ENCODE measurements around the gene GGA1.
A peak's percentile ranks its signal among the peaks of the same experiment; 100 is the strongest.
"Not testable (repeated sequence)": the region's sequence is repeated elsewhere in the genome, so short reads cannot be mapped to it uniquely, and the experiment has no call there.

The GGA1 gene

GRCh38 chr22:37650463-37651136 lies 42.0 kb downstream of the GGA1 start:
- DNase-seq (ENCODE audit: low read depth), result no peak

GRCh38 chr22:37654563-37655251 lies 46.1 kb downstream of the GGA1 start:
- no peak for DNase-seq (ENCODE audit: low read depth)

GRCh38 chr22:37655252-37655563 lies 46.6 kb downstream of the GGA1 start:
- no peak for DNase-seq (ENCODE audit: low read depth)

DNA sequence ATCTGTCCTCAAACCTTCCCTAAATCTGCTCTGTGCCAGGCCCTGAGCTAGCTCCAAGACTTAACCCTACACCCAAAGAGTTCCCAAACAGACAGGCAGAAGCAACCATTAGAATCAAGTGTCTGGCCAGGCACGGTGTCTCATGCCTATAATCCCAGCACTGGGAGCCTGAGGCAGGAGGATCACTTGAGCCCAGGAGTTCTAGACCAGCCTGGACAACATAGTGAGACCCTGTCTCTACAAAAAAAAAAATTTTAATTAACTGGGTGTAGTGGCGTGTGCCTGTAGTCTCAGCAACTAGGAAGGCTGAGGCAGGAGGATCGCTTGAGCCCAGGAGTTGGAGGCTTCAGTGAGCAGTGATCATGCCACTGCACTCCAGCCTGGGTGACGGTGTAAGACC lies 47.9 kb downstream of the GGA1 start:
- not testable (repeated sequence) for DNase-seq (ENCODE audit: low read depth)

GRCh38 chr22:37657590-37658132 lies 49.0 kb downstream of the GGA1 start:
- DNase-seq (ENCODE audit: low read depth), result no peak

DNA sequence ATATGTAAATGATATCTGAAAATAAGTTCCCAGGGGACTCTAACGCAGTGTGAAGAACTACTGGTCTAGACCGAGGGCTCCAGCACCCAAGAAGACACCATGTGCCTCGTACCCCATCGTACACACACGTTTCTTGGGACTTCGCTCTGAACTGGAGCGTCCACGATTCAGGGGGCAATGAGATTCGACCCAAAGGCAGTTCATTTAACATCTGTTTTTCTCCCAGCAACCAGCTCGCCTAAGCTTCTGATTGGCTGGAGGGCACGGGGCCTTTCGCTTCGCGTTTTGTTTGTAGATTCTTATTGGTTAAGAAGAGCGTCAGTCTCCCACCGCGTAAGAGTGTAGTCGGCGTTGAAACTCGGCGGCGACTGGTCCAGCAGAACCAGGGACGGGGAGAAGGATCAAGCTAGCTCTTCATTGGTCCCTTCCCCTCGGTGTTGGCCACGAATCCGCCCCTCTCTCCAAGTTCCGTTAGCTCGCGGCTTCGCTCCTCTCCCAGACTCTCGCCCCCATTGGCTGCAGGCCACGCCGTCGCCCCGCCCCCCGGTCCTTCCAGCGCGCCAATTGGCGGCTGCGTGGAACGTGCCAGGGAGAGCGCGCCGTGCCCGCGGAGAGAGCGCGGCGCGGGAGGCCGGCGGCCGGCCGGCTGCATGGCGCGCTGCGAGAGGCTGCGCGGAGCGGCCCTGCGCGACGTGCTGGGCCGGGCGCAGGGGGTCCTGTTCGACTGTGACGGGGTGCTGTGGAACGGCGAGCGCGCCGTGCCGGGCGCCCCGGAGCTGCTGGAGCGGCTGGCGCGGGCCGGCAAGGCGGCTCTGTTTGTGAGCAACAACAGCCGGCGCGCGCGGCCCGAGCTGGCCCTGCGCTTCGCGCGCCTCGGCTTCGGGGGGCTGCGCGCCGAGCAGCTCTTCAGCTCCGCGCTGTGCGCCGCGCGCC lies 49.8 kb downstream of the GGA1 start, which contains the start of gene PDXP:
Gene PDXP (plus strand): TSS at position 591 of the 933 bp plus-strand sequence. CDS start 60 bp downstream, at position 651.
- peak; percentile 99 for DNase-seq (ENCODE audit: low read depth)

GRCh38 chr22:37659066-37659896 lies 50.6 kb downstream of the GGA1 start:
- DNase-seq (ENCODE audit: low read depth), result no peak

DNA sequence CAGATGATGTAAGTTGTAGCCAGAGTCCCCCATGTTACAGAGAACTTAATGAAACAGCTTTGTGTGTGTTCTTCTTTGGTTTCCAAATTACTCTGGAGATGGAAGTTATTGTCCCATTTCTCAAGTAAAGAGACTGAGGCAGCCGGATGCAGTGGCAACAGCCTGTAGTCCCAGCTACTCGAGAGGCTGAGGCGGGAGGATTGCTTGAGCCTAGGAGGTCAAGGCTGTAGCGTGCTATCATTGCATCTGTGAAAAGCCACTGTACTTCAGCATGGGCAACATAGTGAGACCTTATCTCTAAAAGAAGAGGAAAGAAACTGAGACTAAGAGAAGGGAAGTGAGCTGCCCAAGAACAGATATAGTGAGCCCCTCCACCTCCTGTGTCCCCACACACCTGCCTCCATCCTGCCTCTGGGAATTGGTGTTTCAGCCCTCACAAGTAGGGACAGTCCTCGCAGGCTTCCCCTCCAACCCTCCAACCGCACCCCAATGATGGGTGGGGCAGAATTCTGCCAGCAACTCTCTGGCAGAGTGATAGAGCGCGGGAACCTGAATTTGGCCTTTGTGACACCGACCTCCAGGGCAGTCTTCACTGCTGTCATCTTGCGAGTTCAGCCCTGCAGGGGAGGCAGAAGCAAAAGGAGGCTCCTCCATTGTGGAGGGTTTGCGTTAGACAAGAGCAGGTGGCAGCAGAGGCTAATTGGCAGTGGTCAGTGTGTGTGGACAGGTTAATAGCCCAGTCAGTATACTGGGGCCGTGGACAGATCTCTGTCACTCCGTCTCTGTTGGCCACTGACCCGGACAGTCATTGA lies 51.5 kb downstream of the GGA1 start:
- no peak for DNase-seq (ENCODE audit: low read depth)

DNA sequence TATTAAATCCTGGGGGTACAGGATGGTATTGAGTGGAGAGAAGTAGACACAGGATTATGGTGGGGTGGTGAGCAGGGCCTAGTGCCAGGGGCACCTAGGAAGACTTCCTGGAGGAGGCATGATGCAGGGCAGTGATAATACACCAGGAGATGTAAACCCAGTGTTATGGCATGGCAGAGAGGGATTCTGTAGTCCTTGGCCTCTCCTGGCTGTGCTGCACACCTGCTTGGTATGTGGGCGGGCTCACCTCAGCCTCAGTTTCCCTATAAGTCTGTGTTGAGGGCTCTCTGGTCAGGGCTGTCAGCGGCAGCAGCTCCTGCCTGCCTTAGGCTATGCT lies 52.0 kb downstream of the GGA1 start:
- no peak for DNase-seq (ENCODE audit: low read depth)

GRCh38 chr22:37661160-37661924 lies 52.7 kb downstream of the GGA1 start:
- DNase-seq (ENCODE audit: low read depth), result no peak

- no peak for DNase-seq (ENCODE audit: low read depth)
Observed at GRCh38 chr22:37662039-37662438, 53.4 kb downstream of the GGA1 start.

DNA sequence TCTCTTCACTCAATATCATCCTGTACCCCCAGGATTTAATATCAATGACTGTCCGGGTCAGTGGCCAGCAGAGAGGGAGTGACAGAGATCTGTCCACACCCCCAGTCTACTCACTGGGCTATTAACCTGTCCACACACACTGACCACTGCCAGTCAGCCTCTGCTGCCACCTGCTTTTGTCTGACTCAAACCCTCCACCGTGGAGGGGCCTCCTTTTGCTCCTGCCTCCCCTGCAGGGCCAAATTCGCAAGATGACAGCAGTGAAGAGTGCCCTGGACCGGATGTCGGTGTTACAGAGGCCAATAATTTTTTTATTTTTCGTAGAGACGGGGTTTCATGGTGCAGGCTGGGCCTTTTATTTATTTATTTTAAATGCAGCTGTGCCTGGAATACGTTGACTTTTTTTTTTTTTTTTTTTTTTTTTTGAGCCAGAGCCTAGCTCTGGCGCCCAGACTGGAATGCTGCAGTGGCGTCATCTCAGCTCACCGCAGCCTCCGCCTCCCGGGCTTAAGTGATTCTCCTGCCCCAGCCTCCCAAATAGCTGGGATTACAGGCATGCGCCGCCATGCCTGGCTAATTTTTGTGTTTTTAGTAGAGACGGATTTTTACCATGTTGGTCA lies 55.0 kb downstream of the GGA1 start:
- DNase-seq (ENCODE audit: low read depth), result no peak

DNA sequence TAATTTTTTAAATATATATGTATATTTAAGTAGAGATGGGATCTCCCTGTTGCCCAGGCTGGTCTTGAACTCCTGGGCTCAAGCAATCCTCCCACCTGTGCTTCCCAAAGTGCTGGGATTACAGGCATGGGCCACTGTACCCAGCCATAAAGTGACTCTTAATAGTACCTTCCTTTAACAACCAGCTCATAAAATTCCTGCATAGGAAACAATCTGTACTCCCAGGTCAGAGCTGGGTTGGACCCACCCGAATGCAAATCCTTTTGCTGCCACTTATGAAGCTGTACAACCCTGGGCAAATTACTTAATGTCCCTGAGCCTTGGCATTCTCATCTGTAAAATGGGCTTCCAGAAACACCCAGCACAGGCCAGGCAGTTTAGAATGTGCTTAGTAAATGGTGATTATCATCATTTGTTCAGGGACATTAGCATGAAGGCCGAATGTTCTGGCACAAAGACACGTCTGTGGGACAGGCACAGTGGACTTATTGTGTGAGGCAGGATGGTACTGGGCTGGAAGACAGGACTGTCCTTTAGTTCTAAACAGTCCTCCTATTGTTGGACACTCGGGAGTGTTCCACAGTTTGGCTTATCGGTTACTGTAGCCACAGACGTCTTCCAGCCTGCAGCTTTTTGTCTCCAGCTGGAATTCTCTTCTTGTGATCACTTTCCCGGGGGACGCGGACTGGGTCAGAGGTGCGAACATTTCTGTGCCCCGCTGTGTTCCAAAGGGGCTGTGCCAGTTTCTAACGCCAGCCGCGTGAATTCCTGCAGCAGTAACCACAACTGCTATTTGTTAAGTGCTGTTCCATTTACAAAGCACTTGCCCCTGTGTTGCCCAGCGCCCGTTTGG lies 55.8 kb downstream of the GGA1 start:
- no peak for DNase-seq (ENCODE audit: low read depth)

- DNase-seq (ENCODE audit: low read depth), result no peak
Observed at GRCh38 chr22:37665487-37665886, 56.9 kb downstream of the GGA1 start.

- no peak for DNase-seq (ENCODE audit: low read depth)
Observed at GRCh38 chr22:37669586-37669985, 61.0 kb downstream of the GGA1 start.

GRCh38 chr22:37672206-37672919 lies 63.7 kb downstream of the GGA1 start:
- DNase-seq (ENCODE audit: low read depth), result no peak

DNA sequence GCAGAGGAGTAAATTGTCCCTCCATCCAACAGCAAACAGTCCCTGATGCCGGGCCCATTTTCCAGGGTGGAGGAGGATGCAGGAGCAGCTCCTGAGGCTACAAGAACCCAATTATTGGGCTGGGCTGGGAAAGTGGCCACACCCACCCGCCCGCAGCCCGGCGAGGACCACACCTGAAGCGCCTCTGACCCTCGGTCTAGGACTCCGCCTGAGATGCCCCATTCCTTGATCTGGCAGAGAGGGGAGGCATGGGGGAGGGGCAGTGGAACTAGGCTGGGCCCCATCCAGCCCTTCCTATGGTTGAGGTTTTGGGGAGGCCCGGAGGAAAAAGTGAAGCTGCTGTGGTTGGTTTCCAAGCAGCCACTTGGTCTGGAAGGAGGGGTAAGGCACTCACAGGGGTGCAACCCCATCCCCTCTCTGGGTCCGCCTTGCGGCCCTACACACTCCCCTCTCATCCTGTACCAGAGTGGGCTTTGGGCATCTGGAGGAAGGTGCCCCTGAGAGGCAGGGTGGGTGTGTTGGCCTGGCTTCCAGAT lies 64.4 kb downstream of the GGA1 start:
- DNase-seq (ENCODE audit: low read depth), result no peak

DNA sequence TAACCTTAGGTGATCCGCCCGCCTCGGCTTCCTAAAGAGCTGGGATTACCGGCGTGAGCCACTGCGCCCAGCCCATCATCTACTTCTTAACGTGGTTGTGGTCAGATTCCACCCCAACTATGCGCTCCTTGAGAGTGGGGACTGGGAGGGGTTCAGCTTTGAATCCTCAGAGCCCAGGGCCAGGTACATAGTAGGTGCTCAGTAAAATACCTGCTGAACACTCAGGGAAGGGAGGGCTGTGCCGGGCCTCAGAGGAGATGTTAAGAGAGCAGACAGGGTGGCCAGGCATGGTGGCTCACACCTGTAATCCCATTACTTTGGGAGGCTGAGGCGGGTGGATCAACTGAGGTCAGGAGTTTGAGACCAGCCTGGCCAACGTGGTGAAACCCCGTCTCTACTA lies 65.6 kb downstream of the GGA1 start:
- no peak for DNase-seq (ENCODE audit: low read depth)

Data from HS-5 (cell line).